NCI-H345 (cell line): ENCODE results near the gene RALGAPA2.

ENCODE experiments used
- DNase-seq: peaks from one replicate; lab custom pipeline; 2025; lab: John Stamatoyannopoulos, UW

RALGAPA2 gene

GRCh38 chr20:20683481-20684321 is 28.7 kb downstream of the RALGAPA2 start:
- no peak for DNase-seq

DNA sequence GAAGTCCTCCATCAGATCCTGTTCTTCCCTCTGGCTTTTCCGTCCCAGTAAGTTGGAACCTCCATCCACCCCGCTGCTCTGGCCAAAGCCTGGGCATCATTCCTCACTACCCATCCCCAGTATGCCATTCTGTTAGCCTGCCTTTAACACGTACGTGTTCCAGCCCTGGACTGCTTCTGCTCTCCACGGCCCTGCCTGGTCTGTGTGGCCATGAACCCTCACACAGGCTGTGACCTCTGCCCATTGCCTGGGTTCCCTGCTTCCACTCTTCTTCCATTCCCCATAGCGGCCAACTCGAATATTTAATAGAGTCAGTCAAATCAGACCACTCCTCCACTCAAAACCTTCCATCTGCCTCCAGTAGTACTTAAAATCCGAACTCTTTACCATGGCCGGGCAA is 29.4 kb downstream of the RALGAPA2 start:
- no peak for DNase-seq

DNA sequence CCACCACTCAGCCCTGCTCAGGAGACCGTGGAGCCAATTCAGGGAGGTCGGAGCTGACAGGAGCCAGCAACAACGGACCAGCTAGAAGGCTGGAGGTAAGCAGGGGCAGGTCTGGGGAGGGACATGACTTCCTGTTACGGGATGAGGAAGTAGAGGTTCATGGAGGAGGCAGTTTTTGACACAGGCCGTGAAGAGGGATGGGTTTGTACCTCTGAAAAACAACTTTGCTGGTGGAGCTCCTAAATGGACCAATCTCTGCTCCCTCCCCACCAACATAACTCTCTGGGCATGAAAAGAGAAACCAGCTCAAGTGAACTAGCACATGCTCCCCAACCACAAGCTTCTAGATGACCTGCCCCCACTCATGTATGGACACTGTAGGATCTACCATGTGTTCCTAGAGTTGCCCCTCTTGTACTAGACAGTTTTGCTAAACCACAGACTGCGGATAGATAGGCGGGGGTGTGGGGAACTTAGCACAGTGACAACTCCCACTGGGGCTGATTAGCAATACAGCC is 31.4 kb downstream of the RALGAPA2 start:
- DNase-seq, result no peak

- DNase-seq, result no peak
Measured at GRCh38 chr20:20679316-20679715, 33.1 kb downstream of the RALGAPA2 start.

- DNase-seq, result no peak
Measured at GRCh38 chr20:20677186-20677585, 35.3 kb downstream of the RALGAPA2 start.

DNA sequence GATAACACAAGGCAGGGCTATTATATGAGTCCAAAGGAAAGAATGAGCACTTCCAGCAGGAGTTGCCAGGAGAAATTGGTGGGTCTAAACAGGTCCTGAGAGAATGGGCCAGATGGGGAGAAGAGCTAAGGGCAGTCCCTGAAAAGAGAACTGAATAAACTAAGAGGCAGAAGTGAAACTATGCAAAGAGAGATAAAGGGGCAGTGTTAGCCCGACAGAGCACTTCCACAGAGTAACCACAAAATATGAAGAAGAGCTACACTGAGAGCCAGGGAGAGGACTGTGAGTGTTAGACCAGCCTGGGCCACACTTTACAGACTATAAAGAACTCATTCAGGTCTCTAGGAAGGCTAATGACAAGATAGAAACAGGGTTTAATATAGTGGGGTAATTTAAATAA is 43.8 kb downstream of the RALGAPA2 start:
- DNase-seq, result no peak

DNA sequence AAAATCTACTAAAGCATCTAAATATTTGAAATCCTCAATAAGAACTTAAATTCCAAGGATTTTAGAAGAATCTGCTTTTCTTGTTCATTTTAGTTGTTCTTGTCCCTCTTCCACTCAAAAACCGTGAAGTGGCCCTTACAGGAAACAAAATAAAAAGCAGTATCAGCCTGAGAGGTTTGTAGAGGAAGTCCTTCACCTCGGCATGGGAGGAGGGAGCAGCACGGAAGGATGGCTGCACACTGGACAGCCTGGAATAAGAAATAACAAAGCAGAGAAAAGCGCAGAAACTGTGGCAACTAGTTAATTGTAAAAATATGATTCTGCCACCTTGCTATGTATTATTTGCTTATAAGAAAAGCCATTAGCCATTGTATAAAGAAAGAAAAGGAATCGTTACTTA is 46.1 kb downstream of the RALGAPA2 start:
- peak; percentile 25 for DNase-seq

GRCh38 chr20:20665606-20666332 is 46.7 kb downstream of the RALGAPA2 start:
- DNase-seq, result peak; percentile 23

DNA sequence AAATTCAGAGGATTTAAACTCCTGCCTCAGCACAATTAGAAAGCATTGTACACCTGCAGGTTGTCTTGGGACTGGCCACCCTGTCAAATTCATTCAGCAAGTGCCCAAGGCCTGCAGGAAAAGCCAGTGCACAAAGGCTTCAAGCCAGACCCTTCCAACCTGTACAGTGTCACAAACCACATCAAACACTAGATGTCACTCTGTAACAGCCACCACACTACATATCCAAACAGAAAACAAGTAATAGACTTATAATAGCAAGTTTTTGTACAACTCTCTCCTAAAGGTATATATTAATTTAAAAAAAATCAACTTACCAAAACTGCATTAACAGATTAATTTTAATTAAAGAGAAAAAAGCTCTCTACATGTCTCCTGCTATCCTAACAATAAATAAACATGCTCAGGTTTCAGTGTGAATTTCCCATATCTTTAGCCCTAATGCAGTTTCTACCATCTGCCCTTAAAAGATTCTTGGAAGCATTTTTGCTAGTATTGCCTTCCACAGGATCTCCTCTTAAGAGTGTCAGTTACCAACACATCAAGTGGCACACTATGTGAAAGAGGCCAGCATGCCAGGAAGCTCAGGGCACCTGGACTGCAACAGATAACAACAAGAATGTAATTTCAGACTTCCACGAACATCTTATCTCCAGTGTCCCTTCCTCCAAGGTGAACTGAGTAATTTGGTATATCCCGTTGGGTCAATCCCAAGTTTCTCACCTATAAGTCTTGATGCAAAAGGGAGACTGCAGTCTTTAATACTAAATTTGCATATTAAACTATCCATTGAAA is 47.5 kb downstream of the RALGAPA2 start:
- DNase-seq, result peak; percentile 55

DNA sequence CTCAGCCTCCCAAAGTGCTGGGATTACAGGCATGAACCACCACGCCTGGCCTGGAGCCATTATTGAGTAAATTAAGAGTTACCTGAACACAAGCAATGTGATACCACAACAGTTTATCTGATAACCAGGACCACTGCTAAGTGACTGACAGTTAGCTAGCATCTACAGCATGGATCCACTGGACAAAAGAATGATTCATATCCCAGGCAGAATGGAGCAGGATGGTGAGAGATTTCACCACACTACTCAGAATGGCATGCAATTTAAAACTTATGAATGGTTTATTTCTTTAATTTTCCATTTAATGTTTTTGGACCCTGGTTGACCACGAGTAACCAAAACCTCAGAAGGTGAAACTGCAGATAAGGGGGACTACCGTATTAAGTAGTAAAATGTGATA is 48.6 kb downstream of the RALGAPA2 start:
- no peak for DNase-seq

DNA sequence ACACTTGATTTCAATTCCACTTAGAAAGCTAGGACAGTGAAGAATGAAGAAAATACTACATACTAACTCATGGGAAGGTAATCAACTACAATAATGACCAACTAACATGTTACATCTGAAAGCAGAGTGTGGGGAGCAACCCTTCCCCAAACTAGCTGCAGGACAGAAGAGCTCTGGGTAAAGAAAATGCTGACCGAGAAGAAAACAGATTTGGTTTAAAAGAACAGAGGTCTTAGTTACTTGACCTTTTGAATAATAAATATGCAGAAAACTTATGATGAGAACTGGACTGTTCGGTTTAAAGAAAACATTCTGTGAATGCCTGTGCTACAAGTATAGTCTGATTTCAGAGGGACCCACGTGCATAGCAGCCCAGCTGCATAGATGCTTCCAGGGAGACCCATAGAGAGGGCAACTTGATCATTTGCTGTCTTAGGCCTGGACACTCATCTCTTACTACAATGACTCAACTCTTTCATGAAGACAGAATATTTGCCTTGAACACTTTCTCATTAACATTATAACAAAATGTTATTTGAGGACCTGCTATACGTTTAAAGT is 53.5 kb downstream of the RALGAPA2 start:
- DNase-seq, result no peak

- DNase-seq, result no peak
Measured at GRCh38 chr20:20658123-20658522, 54.3 kb downstream of the RALGAPA2 start.

GRCh38 chr20:20657092-20657491 is 55.4 kb downstream of the RALGAPA2 start:
- DNase-seq, result no peak

- DNase-seq, result no peak
Measured at GRCh38 chr20:20655883-20656282, 56.6 kb downstream of the RALGAPA2 start.

GRCh38 chr20:20649945-20650344 is 62.5 kb downstream of the RALGAPA2 start:
- DNase-seq, result no peak

GRCh38 chr20:20643927-20644326 is 68.5 kb downstream of the RALGAPA2 start:
- DNase-seq, result no peak

GRCh38 chr20:20641783-20642182 is 70.7 kb downstream of the RALGAPA2 start:
- DNase-seq, result no peak

DNA sequence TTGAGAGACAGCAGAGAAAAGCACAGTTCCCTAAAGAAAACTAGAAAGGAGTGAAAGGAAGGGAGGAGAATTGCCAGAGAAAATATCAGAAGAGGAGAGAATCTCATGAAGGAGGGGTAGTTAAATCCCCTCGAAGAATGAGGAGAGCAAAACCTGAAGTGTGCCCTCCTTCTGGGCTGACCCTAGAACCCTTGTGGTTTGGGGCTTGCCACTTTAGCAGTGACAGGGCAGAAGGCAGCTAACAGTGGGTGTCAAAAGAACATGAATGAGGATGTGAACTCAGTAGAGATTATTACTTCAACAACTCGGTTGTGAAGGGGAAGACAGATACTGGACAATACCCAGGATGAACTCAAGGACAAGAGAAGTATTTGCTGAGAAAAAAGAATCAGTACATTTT is 73.6 kb downstream of the RALGAPA2 start:
- no peak for DNase-seq

DNA sequence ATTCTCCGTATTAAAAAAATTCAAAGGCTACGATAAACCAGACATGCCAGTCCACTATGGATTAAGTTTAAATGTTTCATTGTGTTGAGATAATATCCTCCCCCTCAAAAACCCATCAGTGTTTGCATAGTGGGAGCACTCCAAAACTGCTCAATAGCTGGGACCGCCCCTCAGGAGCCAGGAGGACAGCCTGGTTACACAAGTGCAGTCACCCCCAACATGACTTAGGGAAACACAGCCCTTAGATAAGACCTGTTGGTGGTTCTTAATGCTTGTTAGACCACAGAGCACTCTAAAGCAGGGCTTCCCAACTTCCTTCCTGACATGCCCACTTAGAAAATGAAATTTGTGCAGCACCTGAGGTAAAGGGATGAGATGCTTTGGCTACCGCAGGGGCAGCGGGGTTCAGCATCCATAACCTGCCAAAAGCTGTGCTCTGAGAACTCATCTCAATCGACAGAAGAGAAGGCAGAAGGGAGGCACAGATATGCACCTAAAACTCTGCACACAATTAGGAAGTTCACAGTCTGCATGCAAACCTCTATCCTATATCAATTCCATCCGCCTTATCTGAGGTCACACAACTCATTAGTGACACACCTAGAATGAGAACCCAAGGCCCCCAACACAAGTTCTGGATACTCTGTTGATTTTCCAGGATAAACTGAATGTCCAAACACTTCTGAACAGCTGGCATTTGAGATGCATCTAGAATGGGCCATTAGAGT is 74.3 kb downstream of the RALGAPA2 start:
- DNase-seq, result peak; percentile 55

GRCh38 chr20:20635006-20635405 is 77.4 kb downstream of the RALGAPA2 start:
- no peak for DNase-seq

- no peak for DNase-seq
Measured at GRCh38 chr20:20632644-20633043, 79.8 kb downstream of the RALGAPA2 start.
